ENCODE measurements around the gene ASCC1.

GRCh38 chr10:72248468-72249151 lies 32.5 kb upstream of the ASCC1 start:
- TF ChIP-seq CTCF (conservative IDR thresholded peaks at IDR 0.05 in 1 of 2, IDR thresholded peaks at IDR 0.05 in 1 of 2; ENCODE audit: low read depth in 1 of 2, low read length in 2 of 2) (no peak), EZH2 (IDR thresholded peaks at IDR 0.05; ENCODE audit: low read length, missing control alignments) (no peak)
